ENCODE data around the gene BMPER. TPM values are rescaled to one million over a fixed set of nuclear protein-coding genes. Genes with fewer than 3 reads are reported as not detected.
"Not testable (repeated sequence)": the region's sequence is repeated elsewhere in the genome, so short reads cannot be mapped to it uniquely, and the experiment has no call there.

Gene BMPER
- total RNA-seq, 6 experiments from 2014 or later, result 9.4 to 13.5 (median 11.1) TPM

DNA sequence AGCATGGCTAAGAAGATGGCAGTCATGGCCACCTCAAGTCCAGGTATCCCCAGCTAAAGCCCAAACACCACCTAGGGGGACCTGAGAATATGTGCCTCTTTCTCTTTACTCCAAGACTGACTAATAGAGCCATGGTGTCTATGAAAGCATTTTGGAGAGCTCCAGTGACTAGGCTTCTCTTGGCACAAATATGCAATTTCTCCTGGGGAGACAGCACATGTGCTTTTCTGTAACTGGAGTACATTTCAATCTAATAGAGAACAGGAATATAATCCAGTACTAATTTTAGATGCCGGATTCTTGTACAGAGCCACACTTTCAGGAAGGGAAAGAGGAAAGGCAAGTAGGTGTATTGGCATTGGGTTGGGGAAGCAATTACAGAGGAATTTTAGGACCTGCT is 260.1 kb downstream of the BMPER start:
- Mint-ChIP-seq H3K4me1 (ENCODE audit: low read depth) (peaks cover 28% of the 10 kb centered on the region), H3K36me3 (ENCODE audit: low read depth) (no peaks in the 10 kb centered on the region), H3K4me3 (no peak overlapping the region), H3K27ac (no peak overlapping the region), H3K9me3 (no peaks in the 10 kb centered on the region), H3K27me3 (ENCODE audit: insufficient read depth) (no peaks in the 10 kb centered on the region; the same call in 1 of the 2 replicates)
- no peak for DNase-seq
- TF ChIP-seq, protein P1, sequence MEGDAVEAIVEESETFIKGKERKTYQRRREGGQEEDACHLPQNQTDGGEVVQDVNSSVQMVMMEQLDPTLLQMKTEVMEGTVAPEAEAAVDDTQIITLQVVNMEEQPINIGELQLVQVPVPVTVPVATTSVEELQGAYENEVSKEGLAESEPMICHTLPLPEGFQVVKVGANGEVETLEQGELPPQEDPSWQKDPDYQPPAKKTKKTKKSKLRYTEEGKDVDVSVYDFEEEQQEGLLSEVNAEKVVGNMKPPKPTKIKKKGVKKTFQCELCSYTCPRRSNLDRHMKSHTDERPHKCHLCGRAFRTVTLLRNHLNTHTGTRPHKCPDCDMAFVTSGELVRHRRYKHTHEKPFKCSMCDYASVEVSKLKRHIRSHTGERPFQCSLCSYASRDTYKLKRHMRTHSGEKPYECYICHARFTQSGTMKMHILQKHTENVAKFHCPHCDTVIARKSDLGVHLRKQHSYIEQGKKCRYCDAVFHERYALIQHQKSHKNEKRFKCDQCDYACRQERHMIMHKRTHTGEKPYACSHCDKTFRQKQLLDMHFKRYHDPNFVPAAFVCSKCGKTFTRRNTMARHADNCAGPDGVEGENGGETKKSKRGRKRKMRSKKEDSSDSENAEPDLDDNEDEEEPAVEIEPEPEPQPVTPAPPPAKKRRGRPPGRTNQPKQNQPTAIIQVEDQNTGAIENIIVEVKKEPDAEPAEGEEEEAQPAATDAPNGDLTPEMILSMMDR (IDR thresholded peaks at IDR 0.05), result no peak

- peaks cover 22% of the 10 kb centered on the region for H3K4me1 Mint-ChIP-seq (ENCODE audit: low read depth)
- peak; percentile 52 for DNase-seq
- H3K9me3 Mint-ChIP-seq, result no peaks in the 10 kb centered on the region
- no peak overlapping the region for H3K4me3 Mint-ChIP-seq
- TF ChIP-seq, protein P1 (IDR thresholded peaks at IDR 0.05), result peak; percentile 90
- no peaks in the 10 kb centered on the region for H3K36me3 Mint-ChIP-seq (ENCODE audit: low read depth)
- no peak overlapping the region for H3K27ac Mint-ChIP-seq
- no peaks in the 10 kb centered on the region; the same call in 1 of the 2 replicates for H3K27me3 Mint-ChIP-seq (ENCODE audit: insufficient read depth)
Measured at GRCh38 chr7:34165927-34166550, 260.7 kb downstream of the BMPER start.

GRCh38 chr7:34168013-34168412 is 262.7 kb downstream of the BMPER start:
- no peaks in the 10 kb centered on the region for H3K9me3 Mint-ChIP-seq
- H3K36me3 Mint-ChIP-seq (ENCODE audit: low read depth), result no peaks in the 10 kb centered on the region
- TF ChIP-seq, protein P1 (IDR thresholded peaks at IDR 0.05), result no peak
- no peak overlapping the region for H3K27ac Mint-ChIP-seq
- no peaks in the 10 kb centered on the region; the same call in 1 of the 2 replicates for H3K27me3 Mint-ChIP-seq (ENCODE audit: insufficient read depth)
- DNase-seq, result no peak
- peaks cover 8% of the 10 kb centered on the region for H3K4me1 Mint-ChIP-seq (ENCODE audit: low read depth)
- H3K4me3 Mint-ChIP-seq, result no peak overlapping the region

DNA sequence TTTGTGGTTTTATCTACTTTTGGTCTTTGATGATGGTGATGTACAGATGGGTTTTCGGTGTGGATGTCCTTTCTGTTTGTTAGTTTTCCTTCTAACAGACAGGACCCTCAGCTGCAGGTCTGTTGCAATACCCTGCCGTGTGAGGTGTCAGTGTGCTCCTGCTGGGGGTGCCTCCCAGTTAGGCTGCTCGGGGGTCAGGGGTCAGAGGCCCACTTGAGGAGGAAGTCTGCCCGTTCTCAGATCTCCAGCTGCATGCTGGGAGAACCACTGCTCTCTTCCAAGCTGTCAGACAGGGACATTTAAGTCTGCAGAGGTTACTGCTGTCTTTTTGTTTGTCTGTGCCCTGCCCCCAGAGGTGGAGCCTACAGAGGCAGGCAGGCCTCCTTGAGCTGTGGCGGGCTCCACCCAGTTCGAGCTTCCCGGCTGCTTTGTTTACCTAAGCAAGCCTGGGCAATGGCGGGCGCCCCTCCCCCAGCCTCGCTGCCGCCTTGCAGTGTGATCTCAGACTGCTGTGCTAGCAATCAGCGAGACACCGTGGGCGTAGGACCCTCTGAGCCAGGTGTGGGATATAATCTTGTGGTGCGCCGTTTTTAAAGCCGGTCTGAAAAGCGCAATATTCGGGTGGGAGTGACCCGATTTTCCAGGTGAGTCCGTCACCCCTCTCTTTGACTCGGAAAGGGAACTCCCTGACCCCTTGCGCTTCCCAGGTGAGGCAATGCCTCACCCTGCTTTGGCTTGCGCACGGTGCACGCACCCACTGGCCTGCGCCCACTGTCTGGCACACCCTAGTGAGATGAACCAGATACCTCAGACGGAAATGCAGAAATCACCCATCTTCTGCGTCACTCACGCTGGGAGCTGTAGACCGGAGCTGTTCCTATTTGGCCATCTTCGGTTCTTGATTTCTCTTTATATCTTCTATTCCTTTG is 269.6 kb downstream of the BMPER start:
- not testable (repeated sequence) for DNase-seq; H3K9me3 Mint-ChIP-seq; H3K27me3 Mint-ChIP-seq (ENCODE audit: insufficient read depth); H3K27ac Mint-ChIP-seq; H3K4me1 Mint-ChIP-seq (ENCODE audit: low read depth); H3K36me3 Mint-ChIP-seq (ENCODE audit: low read depth); H3K4me3 Mint-ChIP-seq

DNA sequence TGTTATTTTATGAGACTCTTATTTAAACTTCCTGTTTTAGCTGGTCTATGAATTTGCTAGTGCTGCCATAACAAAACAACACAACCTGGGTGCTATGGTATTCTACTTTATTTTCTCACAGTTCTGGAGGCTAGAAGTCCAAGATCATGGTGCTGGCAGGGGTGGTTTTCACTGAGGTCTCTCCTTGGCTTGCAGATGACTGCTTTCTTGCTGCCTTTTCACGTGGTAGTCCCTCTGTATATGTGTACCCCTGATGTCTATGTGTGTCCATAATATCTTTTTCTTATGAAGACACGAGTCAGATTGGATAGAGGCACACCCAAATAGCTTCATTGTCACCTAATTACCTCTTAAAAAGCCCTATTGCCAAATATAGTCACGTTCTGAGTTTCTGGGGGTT is 270.5 kb downstream of the BMPER start:
- H3K27ac Mint-ChIP-seq, result no peak overlapping the region
- H3K4me3 Mint-ChIP-seq, result no peak overlapping the region
- H3K27me3 Mint-ChIP-seq (ENCODE audit: insufficient read depth), result peaks cover 1% of the 10 kb centered on the region
- DNase-seq, result no peak
- H3K9me3 Mint-ChIP-seq, result no peaks in the 10 kb centered on the region
- H3K4me1 Mint-ChIP-seq (ENCODE audit: low read depth), result peaks cover 7% of the 10 kb centered on the region; the same call in 1 of the 2 replicates
- TF ChIP-seq, protein P1 (IDR thresholded peaks at IDR 0.05), result no peak
- H3K36me3 Mint-ChIP-seq (ENCODE audit: low read depth), result no peaks in the 10 kb centered on the region

DNA sequence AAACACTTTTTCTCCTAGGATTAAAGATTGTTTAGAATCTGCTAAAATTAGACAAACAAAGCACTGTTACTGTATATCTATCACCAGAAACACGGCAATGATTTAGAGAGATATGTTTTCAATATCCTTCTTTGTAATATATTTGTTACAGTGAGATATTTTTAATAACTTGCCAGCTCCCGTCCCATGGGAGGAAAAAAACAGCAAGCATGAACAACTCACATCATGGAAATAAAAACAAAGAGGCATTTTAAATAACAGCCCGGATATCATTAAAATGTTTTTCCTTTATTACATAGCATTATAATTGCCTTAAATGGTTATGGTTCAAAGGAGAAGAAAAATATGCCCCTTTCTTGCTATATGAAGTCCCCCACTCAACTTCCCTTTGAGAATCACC is 272.1 kb downstream of the BMPER start:
- peaks cover 1% of the 10 kb centered on the region for H3K27me3 Mint-ChIP-seq (ENCODE audit: insufficient read depth)
- DNase-seq, result no peak

More for the DNA sequence above, 272.1 kb downstream of the BMPER start:
- Mint-ChIP-seq H3K4me3 (no peak overlapping the region), H3K36me3 (ENCODE audit: low read depth) (no peaks in the 10 kb centered on the region), H3K4me1 (ENCODE audit: low read depth) (peaks cover 7% of the 10 kb centered on the region; the same call in 1 of the 2 replicates), H3K27ac (no peak overlapping the region), H3K9me3 (no peaks in the 10 kb centered on the region)
- TF ChIP-seq, protein P1 (IDR thresholded peaks at IDR 0.05), result no peak
